ENCODE results near the gene DCST2. TPM values are rescaled to one million over a fixed set of nuclear protein-coding genes. Genes with fewer than 3 reads are reported as not detected.

Gene DCST2
- total and polyA plus RNA-seq, 9 of the 15 experiments (the other 6 are each of a cell fraction or from before 2014, with no cell fraction given): 0.09 to 0.49 (median 0.11) TPM; not detected in 3

GRCh38 chr1:155000726-155001424, 32.7 kb downstream of the DCST2 start (continued):
- TF ChIP-seq RREB1 (CRISPR knock-in tag; IDR thresholded peaks at IDR 0.05): peak; percentile 77; the same call in 1 of the 2 replicates
- peak; percentile 84 for TF ChIP-seq ARID1B (IDR thresholded peaks at IDR 0.05)
- TF ChIP-seq DPF2 (IDR thresholded peaks at IDR 0.05): peak; percentile 96
- 0 out of 2 replicates have a peak, but pooled peaks have one; percentile 17 for TF ChIP-seq CHCHD3 (CRISPR knock-in tag; IDR thresholded peaks at IDR 0.05)
- peak; percentile 58; the same call in 1 of the 2 replicates for TF ChIP-seq ZBTB9 (CRISPR knock-in tag; IDR thresholded peaks at IDR 0.05)
- TF ChIP-seq CEBPB (tag; IDR thresholded peaks at IDR 0.05): no peak
- peak; percentile 48; the same call in 1 of the 2 replicates for TF ChIP-seq E2F3 (CRISPR knock-in tag; IDR thresholded peaks at IDR 0.05)
- peak; percentile 39 for TF ChIP-seq BHLHE40 (IDR thresholded peaks at IDR 0.05; ENCODE audit: low read length)
- 0 out of 2 replicates have a peak, but pooled peaks have one; percentile 31 for TF ChIP-seq ATF6 (CRISPR knock-in tag; IDR thresholded peaks at IDR 0.05)
- no peak for TF ChIP-seq ZNF347 (CRISPR knock-in tag; IDR thresholded peaks at IDR 0.05; ENCODE audit: low read depth)
- no peak for TF ChIP-seq HMBOX1 (IDR thresholded peaks at IDR 0.05)
- TF ChIP-seq RFX1 (IDR thresholded peaks at IDR 0.05): no peak
- no peak for TF ChIP-seq MLX (CRISPR knock-in tag; conservative IDR thresholded peaks at IDR 0.05)
- peak; percentile 69 for TF ChIP-seq TRIM28 (IDR thresholded peaks at IDR 0.05)
- TF ChIP-seq HDAC6 (IDR thresholded peaks at IDR 0.05; ENCODE audit: low read depth, low read length): 0 out of 2 replicates have a peak, but pooled peaks have one; percentile 17
- TF ChIP-seq FOXM1 (IDR thresholded peaks at IDR 0.05; ENCODE audit: low read depth): peak; percentile 95
- TF ChIP-seq FOXM1 (CRISPR knock-in tag; IDR thresholded peaks at IDR 0.05; ENCODE audit: low read depth): no peak

All from K562 (cell line).